ENCODE data around the gene PATL1. TPM values are rescaled to one million over a fixed set of nuclear protein-coding genes. Genes with fewer than 3 reads are reported as not detected.
"Not testable (repeated sequence)": the region's sequence is repeated elsewhere in the genome, so short reads cannot be mapped to it uniquely, and the experiment has no call there.

PATL1 gene
- total and polyA plus RNA-seq, 4 donors, result 12.8 to 29.3 (median 26.0) TPM

DNA sequence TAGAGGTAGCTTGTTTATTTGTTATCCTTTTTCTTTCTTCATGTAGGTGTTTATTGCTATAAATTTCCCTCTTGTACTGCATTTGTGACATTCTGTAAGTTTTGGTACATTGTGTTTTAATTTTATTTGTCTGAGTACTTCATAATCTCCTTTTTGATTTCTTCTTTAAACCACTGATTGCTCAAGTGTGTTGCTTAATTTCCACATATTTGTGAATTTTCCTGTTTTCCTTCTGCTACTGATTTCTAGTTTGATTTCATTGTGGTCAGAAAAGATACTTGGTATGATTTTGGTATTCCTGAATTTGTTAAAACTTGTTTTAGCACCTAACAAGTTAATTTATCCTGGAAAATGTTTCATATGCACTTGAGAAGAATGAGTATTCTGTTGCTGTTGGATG, 29.7 kb upstream of the PATL1 start:
- Histone ChIP-seq H3K9me3 (ENCODE audit: control insufficient read depth in 4 of 4, insufficient read depth in 3 of 4, low read length in 3 of 4) (peaks cover 0 to 3% (median 0%) of the 10 kb centered on the region in 4 donors), H3K27me3 (ENCODE audit: control insufficient read depth in 3 of 3, insufficient read depth in 3 of 3, low read length in 2 of 3) (no peaks in the 10 kb centered on the region), H3K27ac (ENCODE audit: low read depth in 1 of 2, low read length in 1 of 2) (no peak overlapping the region), H3K4me1 (ENCODE audit: control insufficient read depth in 5 of 5, insufficient read depth in 5 of 5, low read length in 5 of 5) (no peaks in the 10 kb centered on the region), H3K4me3 (no peak overlapping the region), H3K36me3 (ENCODE audit: control insufficient read depth in 4 of 4, insufficient read depth in 4 of 4, low read length in 4 of 4) (no peaks in the 10 kb centered on the region), H3K9ac (ENCODE audit: insufficient read depth in 1 of 2, low read length in 2 of 2) (no peak overlapping the region)
- ATAC-seq (ENCODE audit: insufficient read depth, low FRiP score) (no peak), DNase-seq (no peak)
- TF ChIP-seq, protein P1, sequence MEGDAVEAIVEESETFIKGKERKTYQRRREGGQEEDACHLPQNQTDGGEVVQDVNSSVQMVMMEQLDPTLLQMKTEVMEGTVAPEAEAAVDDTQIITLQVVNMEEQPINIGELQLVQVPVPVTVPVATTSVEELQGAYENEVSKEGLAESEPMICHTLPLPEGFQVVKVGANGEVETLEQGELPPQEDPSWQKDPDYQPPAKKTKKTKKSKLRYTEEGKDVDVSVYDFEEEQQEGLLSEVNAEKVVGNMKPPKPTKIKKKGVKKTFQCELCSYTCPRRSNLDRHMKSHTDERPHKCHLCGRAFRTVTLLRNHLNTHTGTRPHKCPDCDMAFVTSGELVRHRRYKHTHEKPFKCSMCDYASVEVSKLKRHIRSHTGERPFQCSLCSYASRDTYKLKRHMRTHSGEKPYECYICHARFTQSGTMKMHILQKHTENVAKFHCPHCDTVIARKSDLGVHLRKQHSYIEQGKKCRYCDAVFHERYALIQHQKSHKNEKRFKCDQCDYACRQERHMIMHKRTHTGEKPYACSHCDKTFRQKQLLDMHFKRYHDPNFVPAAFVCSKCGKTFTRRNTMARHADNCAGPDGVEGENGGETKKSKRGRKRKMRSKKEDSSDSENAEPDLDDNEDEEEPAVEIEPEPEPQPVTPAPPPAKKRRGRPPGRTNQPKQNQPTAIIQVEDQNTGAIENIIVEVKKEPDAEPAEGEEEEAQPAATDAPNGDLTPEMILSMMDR (IDR thresholded peaks at IDR 0.05; ENCODE audit: control extremely low read depth, extremely low read depth), result no peak

DNA sequence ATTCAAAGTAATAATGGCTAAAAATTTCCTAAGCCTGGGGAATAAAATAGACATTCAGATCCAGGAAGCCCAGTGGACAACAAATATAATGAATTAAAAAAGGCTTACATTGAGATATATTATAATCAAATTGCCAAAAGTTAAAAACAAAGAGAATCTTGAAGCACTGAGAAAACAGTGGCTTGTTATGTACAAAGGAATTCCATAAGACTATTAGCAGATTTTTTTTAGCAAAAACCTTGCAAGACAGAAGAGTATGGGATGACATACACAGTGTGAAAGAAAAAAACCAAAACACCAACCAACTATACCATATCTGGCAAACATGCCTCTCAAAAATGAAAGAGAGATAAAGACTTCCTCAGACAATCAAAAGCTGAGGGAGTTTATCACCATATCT, 24.1 kb upstream of the PATL1 start:
- H3K4me3 ChIP-seq, result no peak overlapping the region
- H3K27ac ChIP-seq (ENCODE audit: low read depth in 1 of 2, low read length in 1 of 2), result no peak overlapping the region
- no peaks in the 10 kb centered on the region for H3K27me3 ChIP-seq (ENCODE audit: control insufficient read depth in 3 of 3, insufficient read depth in 3 of 3, low read length in 2 of 3)
- DNase-seq (no peak), ATAC-seq (ENCODE audit: insufficient read depth, low FRiP score) (no peak)
- TF ChIP-seq, protein P1 (IDR thresholded peaks at IDR 0.05; ENCODE audit: control extremely low read depth, extremely low read depth), result no peak
- H3K9me3 ChIP-seq (ENCODE audit: control insufficient read depth in 4 of 4, insufficient read depth in 3 of 4, low read length in 3 of 4), result peaks cover 0 to 3% (median 2%) of the 10 kb centered on the region in 4 donors
- no peaks in the 10 kb centered on the region for H3K4me1 ChIP-seq (ENCODE audit: control insufficient read depth in 5 of 5, insufficient read depth in 5 of 5, low read length in 5 of 5)
- no peak overlapping the region for H3K9ac ChIP-seq (ENCODE audit: insufficient read depth in 1 of 2, low read length in 2 of 2)
- no peaks in the 10 kb centered on the region for H3K36me3 ChIP-seq (ENCODE audit: control insufficient read depth in 4 of 4, insufficient read depth in 4 of 4, low read length in 4 of 4)

DNA sequence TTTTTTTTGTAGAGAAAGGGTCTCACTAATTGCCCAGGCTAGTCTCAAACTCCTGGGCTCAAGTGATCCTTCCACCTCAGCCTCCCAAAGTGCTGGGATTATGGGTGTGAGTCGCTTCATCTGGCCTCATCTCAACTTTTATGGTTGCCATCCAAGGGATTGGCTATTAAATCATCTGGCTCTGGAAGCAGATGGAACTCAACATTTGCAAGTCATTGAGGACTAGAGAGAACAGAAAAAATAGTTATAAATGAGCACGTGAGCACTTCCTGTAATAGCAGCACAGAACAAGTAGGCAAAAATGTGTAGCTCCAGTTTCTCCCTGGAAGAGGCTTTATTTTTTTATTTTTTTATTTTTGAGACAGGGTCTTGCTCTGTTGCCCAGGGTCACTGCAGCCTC, 22.3 kb upstream of the PATL1 start:
- H3K27me3 ChIP-seq (ENCODE audit: control insufficient read depth in 3 of 3, insufficient read depth in 3 of 3, low read length in 2 of 3), result no peaks in the 10 kb centered on the region
- no peaks in the 10 kb centered on the region for H3K36me3 ChIP-seq (ENCODE audit: control insufficient read depth in 4 of 4, insufficient read depth in 4 of 4, low read length in 4 of 4)
- DNase-seq (no peak), ATAC-seq (ENCODE audit: insufficient read depth, low FRiP score) (no peak)
- no peak overlapping the region for H3K4me3 ChIP-seq
- TF ChIP-seq, protein P1 (IDR thresholded peaks at IDR 0.05; ENCODE audit: control extremely low read depth, extremely low read depth), result no peak
- H3K9ac ChIP-seq (ENCODE audit: insufficient read depth in 1 of 2, low read length in 2 of 2), result no peak overlapping the region
- peaks cover 0 to 3% (median 2%) of the 10 kb centered on the region in 4 donors for H3K9me3 ChIP-seq (ENCODE audit: control insufficient read depth in 4 of 4, insufficient read depth in 3 of 4, low read length in 3 of 4)
- no peak overlapping the region for H3K27ac ChIP-seq (ENCODE audit: low read depth in 1 of 2, low read length in 1 of 2)
- WGBS, 2 donors, result 57 to 60% methylated on average over 2 of the region's 2 CpGs
- no peaks in the 10 kb centered on the region for H3K4me1 ChIP-seq (ENCODE audit: control insufficient read depth in 5 of 5, insufficient read depth in 5 of 5, low read length in 5 of 5)

DNA sequence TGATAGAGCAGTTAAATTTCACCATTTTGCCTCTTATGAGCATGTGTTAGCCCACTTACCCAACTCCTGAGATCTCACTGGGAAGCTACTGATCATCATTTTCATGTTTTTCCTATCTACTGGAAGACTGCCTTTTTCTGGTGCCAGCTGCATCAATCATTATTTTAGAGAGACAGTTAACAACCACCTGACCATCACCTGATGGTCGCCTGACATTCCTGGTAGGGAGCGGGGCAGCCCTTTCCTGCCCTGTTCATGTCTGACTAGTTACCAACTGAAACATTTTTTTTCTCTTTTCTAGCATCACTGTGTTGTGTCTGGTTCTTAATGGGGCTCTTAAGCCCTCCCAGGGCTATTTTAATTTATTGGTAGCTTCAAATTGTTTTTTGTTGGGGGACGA, 20.2 kb upstream of the PATL1 start:
- no peak overlapping the region for H3K27ac ChIP-seq (ENCODE audit: low read depth in 1 of 2, low read length in 1 of 2)

DNA sequence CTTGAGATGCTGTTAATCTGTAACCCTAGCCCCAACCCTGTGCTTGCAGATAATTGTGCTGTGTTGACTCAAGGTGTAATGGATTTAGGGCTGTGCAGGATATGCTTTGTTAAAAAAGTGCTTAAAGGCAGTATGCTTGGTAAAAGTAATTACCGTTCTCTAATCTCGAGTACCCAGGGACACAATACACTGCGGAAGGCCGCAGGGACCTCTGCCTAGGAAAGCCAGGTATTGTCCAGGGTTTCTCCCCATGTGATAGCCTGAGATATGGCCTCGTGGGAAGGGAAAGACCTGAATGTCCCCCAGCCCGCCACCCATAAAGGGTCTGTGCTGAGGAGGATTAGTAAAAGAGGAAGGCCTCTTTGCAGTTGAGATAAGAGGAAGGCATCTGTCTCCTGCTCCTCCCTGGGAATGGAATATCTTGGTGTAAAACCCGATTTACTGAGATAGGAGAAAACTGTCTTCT, 12.5 kb upstream of the PATL1 start:
- not testable (repeated sequence) for ATAC-seq (ENCODE audit: insufficient read depth, low FRiP score); H3K9me3 ChIP-seq (ENCODE audit: control insufficient read depth in 4 of 4, insufficient read depth in 3 of 4, low read length in 3 of 4); H3K27me3 ChIP-seq (ENCODE audit: control insufficient read depth in 3 of 3, insufficient read depth in 3 of 3, low read length in 2 of 3); H3K9ac ChIP-seq (ENCODE audit: insufficient read depth in 1 of 2, low read length in 2 of 2); H3K36me3 ChIP-seq (ENCODE audit: control insufficient read depth in 4 of 4, insufficient read depth in 4 of 4, low read length in 4 of 4); H3K4me3 ChIP-seq; H3K4me1 ChIP-seq (ENCODE audit: control insufficient read depth in 5 of 5, insufficient read depth in 5 of 5, low read length in 5 of 5); H3K27ac ChIP-seq (ENCODE audit: low read depth in 1 of 2, low read length in 1 of 2)
- WGBS, 2 donors, result 64 to 79% methylated on average over 7 of the region's 7 CpGs
- DNase-seq, result peak in 2 of 3 donors; percentile 6 to 22

More for the DNA sequence above, 20.2 kb upstream of the PATL1 start:
- TF ChIP-seq, protein P1 (IDR thresholded peaks at IDR 0.05; ENCODE audit: control extremely low read depth, extremely low read depth), result no peak
- Histone ChIP-seq H3K27me3 (ENCODE audit: control insufficient read depth in 3 of 3, insufficient read depth in 3 of 3, low read length in 2 of 3) (no peaks in the 10 kb centered on the region), H3K9me3 (ENCODE audit: control insufficient read depth in 4 of 4, insufficient read depth in 3 of 4, low read length in 3 of 4) (peaks cover 0 to 3% (median 2%) of the 10 kb centered on the region in 4 donors), H3K4me1 (ENCODE audit: control insufficient read depth in 5 of 5, insufficient read depth in 5 of 5, low read length in 5 of 5) (no peaks in the 10 kb centered on the region), H3K9ac (ENCODE audit: insufficient read depth in 1 of 2, low read length in 2 of 2) (no peak overlapping the region), H3K36me3 (ENCODE audit: control insufficient read depth in 4 of 4, insufficient read depth in 4 of 4, low read length in 4 of 4) (no peaks in the 10 kb centered on the region), H3K4me3 (no peak overlapping the region)
- WGBS, 2 donors, result 78 to 89% methylated on average over 3 of the region's 3 CpGs
- ATAC-seq (ENCODE audit: insufficient read depth, low FRiP score) (no peak), DNase-seq (no peak)
